ENCODE measurements around the gene GRAMD1C.

The GRAMD1C gene

DNA sequence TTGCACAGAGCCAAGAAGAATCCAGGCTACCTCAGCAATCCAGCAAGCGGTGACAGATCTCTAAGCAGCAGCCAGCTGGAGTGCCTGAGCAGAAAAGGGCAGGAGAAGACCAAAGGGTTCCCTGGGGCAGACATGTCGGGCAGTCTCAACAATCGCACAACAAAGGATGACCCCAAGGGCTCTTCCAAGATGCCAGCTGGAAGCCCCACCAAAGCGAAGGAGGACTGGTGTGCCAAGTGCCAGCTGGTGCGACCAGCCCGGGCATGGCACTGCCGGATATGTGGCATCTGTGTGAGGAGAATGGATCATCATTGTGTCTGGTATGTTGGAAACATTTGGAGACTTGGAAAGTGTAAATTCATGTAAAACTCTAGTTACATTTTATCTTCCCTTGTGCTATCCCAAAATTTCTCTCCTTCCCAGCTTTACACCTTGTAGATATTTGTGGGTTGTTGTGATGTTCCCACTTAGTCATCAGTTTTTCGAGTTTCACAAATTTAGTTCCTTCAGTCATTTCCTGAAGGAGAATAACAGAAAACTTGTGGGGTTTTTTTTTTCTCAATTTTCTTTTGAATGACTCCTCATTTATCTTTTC, 115.6 kb downstream of the GRAMD1C start:
- DNase-seq, result no peak

DNA sequence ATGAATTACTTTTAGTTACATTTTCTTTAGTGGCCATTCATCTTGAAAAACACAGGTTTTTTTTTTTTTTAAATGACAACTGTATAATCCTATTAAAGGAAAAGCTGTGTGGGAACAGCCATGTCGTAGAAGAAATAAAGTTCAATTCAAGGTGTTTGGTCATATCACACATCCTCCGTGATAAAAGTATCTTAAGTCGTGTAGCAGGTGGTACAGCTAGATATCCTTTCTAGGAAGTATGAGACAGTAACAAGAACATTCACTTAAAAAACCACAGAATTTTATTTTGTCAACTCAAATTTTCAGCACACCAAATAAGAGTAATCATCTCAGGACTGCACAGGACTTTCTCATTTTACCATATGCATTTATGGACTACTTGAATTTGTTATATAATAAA, 125.3 kb downstream of the GRAMD1C start:
- DNase-seq, result no peak

DNA sequence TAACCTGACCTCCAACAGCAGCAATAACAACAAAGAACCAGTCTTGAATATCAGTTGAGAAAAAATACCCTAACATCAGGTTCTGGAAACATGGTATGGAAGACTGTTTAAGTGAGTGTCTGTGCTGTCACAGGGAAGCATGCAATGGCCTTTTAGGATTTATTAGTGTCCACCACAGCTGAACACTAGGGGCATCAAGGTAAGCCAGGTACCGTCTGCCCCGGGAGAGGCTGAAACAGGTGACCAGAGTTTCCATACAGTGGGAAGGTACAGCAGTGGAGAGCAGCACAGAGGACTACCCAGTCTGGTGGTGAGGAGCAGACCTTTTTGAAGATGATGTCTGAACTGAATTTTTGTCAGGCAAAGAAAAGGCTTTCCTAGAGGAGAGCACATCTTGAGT, 127.6 kb downstream of the GRAMD1C start:
- no peak for DNase-seq

DNA sequence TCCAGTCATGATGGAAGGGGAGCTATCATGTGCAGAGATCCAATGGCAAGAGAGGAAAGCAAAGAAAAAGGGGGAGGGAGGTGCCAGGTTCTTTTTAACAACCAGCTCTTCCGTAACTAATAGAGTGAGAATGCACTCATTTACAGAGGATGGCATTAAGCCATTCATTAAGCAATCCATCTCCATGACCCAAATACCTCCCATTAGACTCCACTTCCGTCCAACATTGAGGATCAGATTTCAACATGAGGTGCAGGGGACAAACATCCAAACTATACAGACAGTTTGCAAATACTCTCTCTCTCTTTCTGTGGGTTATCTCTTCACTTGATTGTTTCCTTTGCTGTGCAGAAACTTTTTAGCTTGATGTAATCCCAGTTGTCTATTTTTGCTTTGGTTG, 130.4 kb downstream of the GRAMD1C start:
- DNase-seq, result no peak

DNA sequence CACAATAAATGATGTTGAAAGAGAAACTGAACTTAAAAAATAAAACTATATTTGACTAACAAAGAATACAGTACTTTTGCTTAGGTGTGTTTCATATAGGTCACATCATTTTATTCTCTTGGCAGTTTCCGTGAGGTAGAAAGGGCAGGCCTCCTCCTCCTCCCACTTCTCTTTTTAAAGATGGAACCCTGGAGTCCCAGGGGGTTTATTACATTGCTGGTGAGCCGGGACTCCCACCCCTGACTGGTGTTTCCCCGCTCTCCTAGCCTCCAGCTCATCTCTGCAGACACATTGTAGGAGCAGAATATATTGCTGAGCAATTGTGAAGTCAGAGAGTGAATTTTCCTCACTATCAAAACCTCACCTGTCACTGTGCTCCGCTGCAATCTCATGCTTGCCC, 139.2 kb downstream of the GRAMD1C start:
- no peak for DNase-seq

DNA sequence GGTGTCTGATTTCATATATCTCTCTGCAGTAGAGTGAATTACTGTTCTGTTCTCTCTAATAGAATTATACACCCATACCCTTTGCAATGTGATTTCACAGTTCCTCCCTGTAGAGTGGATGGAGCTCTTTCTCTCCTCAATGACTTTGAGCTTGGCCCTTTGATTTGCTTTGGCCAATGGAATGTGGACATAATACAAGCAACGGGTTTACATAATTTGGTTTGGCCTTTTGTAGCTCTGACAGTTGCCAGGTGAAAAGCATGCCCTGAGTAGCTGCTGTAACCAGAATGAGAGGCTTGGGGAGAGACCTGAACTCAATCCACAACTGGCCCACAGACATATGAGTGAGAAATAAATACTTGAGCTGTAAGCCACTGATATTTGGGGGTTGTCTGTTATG, 141.3 kb downstream of the GRAMD1C start:
- no peak for DNase-seq

DNA sequence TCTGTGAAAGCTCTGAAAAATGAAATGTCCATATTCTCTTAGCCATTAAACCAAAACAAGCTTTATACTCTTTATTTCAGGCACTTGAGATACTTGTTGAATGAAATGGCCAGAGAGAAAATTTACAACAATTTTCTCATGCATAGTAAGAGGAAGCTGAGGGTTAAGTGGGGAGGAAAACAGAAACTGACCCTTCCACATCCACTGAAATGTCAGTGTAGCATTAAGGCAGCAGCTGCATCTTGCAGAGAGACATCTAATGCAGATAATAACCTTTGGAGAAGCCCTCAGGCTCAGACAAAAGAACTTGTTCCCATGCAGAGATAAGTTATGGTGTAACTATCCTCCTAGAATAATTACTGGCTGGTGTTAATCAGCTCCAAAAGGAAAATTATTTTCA, 143.2 kb downstream of the GRAMD1C start:
- no peak for DNase-seq

DNA sequence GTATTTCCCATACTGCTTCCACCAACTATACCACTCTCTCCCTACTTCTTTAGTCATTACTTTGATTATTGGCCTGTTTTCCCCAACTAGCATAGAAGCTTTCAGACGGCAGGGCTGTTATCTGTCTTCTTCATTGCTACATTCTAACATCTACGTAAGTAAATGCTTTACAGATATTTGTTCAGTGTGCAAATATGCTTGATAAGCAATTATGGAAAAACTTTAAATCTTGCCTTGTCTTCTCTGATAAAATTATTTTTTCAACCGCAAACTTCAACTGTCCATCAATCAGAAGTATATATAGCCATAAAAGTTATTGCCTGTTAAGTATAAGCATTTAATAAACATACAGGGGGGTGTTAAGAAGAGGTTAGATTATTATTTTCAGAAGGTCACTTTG, 145.0 kb downstream of the GRAMD1C start:
- DNase-seq, result no peak

DNA sequence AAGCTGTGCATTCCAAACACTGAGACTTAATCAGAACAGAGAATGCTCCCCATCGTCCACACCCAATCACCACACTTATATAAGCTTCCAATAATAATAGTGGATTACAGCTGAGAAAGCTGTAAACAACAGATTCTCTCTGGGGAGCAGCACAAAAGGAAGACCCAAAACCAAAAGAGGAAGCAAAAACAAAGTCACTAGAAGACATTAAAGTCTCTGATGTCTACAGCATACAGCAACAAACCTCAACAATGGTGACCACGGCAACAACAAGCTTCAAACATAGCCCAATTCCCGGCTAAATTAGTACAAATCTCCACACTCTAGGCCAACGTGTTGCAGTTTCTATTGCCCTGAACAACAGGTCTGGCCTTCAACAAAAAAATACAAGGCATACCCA, 147.0 kb downstream of the GRAMD1C start:
- no peak for DNase-seq

Measured in RPMI8226 (cell line).